Mesenchymal stem cell (in vitro differentiated cells and primary cell): ENCODE results near the gene ADGB.

Experiments
- DNase-seq: peaks from one replicate; pipeline ENCODE4 v3.0.0-alpha.2; 2013
- H2AFZ ChIP-seq: one replicate; pipeline ENCODE4 v1.6.1; 2013; ENCODE audit warnings: low read depth, mild to moderate bottlenecking, control low read depth, inconsistent platforms, low read length, moderate library complexity
- H2AK5ac ChIP-seq: 2 replicates; pipeline ENCODE4 v1.6.1; 2013; ENCODE audit warnings: low read length, moderate library complexity, mild to moderate bottlenecking, inconsistent platforms; ENCODE audit not compliant: severe bottlenecking
- H2BK120ac ChIP-seq: one replicate; pipeline ENCODE4 v1.6.1; 2013; ENCODE audit warnings: low read depth, mild to moderate bottlenecking, inconsistent platforms, low read length, moderate library complexity
- H2BK12ac ChIP-seq, 2 experiments: one replicate each; pipeline ENCODE4 v1.6.1; 2013; ENCODE audit warnings: inconsistent platforms in 2 of 2, low read length in 2 of 2, mild to moderate bottlenecking in 2 of 2, moderate library complexity in 2 of 2, control low read depth in 1 of 2
- H2BK15ac ChIP-seq: one replicate; pipeline ENCODE4 v1.6.1; 2013; ENCODE audit warnings: mild to moderate bottlenecking, low read depth, inconsistent platforms; ENCODE audit not compliant: poor library complexity, severe bottlenecking
- H2BK5ac ChIP-seq: 2 replicates; pipeline ENCODE4 v1.6.1; 2013; ENCODE audit warnings: low read depth, mild to moderate bottlenecking, low read length, control low read depth, inconsistent platforms; ENCODE audit not compliant: poor library complexity, severe bottlenecking
- H3K14ac ChIP-seq, 2 experiments: one replicate each; pipeline ENCODE4 v1.6.1; 2013; ENCODE audit warnings: inconsistent platforms in 2 of 2, low read length in 2 of 2, control low read depth in 1 of 2, mild to moderate bottlenecking in 1 of 2, moderate library complexity in 1 of 2
- H3K18ac ChIP-seq, 2 experiments: one replicate each; pipeline ENCODE4 v1.6.1; 2013; ENCODE audit warnings: inconsistent platforms in 2 of 2, low read length in 2 of 2, control low read depth in 1 of 2, low read depth in 1 of 2, mild to moderate bottlenecking in 1 of 2
- H3K23ac ChIP-seq, 2 experiments: one replicate each; pipeline ENCODE4 v1.6.1; 2013; ENCODE audit warnings: inconsistent platforms in 2 of 2, low read length in 2 of 2, mild to moderate bottlenecking in 2 of 2, moderate library complexity in 2 of 2, control low read depth in 1 of 2
- H3K27ac ChIP-seq: 2 replicates; pipeline ENCODE4 v1.5.1; 2013; ENCODE audit warnings: mild to moderate bottlenecking, moderate library complexity, low read length, control low read depth, inconsistent platforms; ENCODE audit not compliant: poor library complexity, severe bottlenecking
- H3K27me3 ChIP-seq, 2 experiments: 2 replicates each; pipeline versions ENCODE4 v1.6.1 to v1.7.0; 2013; ENCODE audit warnings: low read length in 2 of 2, mild to moderate bottlenecking in 2 of 2, moderate library complexity in 2 of 2, control low read depth in 1 of 2, inconsistent platforms in 1 of 2; ENCODE audit not compliant: control insufficient read depth in 1 of 2, insufficient read depth in 1 of 2
- H3K36me3 ChIP-seq, 2 experiments: 2 replicates each; pipeline versions ENCODE4 v1.6.1 to v1.7.0; 2013; ENCODE audit warnings: low read length in 2 of 2, control low read depth in 1 of 2, inconsistent platforms in 1 of 2, low read depth in 1 of 2, mild to moderate bottlenecking in 1 of 2; ENCODE audit not compliant: insufficient read depth in 2 of 2, control insufficient read depth in 1 of 2
- H3K4ac ChIP-seq, 2 experiments: one replicate each; pipeline ENCODE4 v1.6.1; 2013; ENCODE audit warnings: inconsistent platforms in 2 of 2, low read length in 2 of 2, mild to moderate bottlenecking in 2 of 2, moderate library complexity in 2 of 2, control low read depth in 1 of 2, low read depth in 1 of 2
- H3K4me1 ChIP-seq: 2 replicates; pipeline ENCODE4 v1.6.1; 2013; ENCODE audit warnings: low read depth, low read length, control low read depth; ENCODE audit not compliant: control insufficient read depth, insufficient read depth
- H3K4me2 ChIP-seq: 2 replicates; pipeline ENCODE4 v1.6.1; 2013; ENCODE audit warnings: low read length, mild to moderate bottlenecking, inconsistent platforms; ENCODE audit not compliant: poor library complexity, severe bottlenecking
- H3K4me3 ChIP-seq, 2 experiments: 2 replicates each; pipeline versions ENCODE4 v1.5.1 to v1.7.0; 2013; ENCODE audit warnings: low read length in 2 of 2, mild to moderate bottlenecking in 2 of 2, control low read depth in 1 of 2, low read depth in 1 of 2; ENCODE audit not compliant: insufficient read depth in 1 of 2
- H3K79me1 ChIP-seq: replicated peaks from 2 replicates; pipeline ENCODE4 v1.6.1; 2013; ENCODE audit warnings: mild to moderate bottlenecking, control low read depth, low read length, inconsistent platforms; ENCODE audit not compliant: poor library complexity, severe bottlenecking
- H3K9ac ChIP-seq: 2 replicates; pipeline ENCODE4 v1.7.0; 2013; ENCODE audit warnings: mild to moderate bottlenecking, low read length, moderate library complexity
- H3K9me3 ChIP-seq: 2 replicates; pipeline ENCODE4 v1.7.0; 2013; ENCODE audit warnings: mild to moderate bottlenecking, low read length; ENCODE audit not compliant: control insufficient read depth
- H4K8ac ChIP-seq: one replicate; pipeline ENCODE4 v1.6.1; 2013; ENCODE audit warnings: inconsistent platforms, mild to moderate bottlenecking, low read length, moderate library complexity
- H4K91ac ChIP-seq: one replicate; pipeline ENCODE4 v1.6.1; 2013; ENCODE audit warnings: mild to moderate bottlenecking, low read length, inconsistent platforms
- whole genome bisulfite sequencing: methylation state at CpG from one replicate; pipeline ENCODE4 v1.1.7; 2013; ENCODE audit warnings: mixed read lengths; 5-methylcytosine and 5-hydroxymethylcytosine counted together

Gene ADGB

GRCh38 chr6:146785001-146785585, 186.3 kb downstream of the ADGB start:
- Histone ChIP-seq H3K9me3 (no peaks in the 10 kb centered on the region), H3K27ac (no peak overlapping the region), H3K14ac (no peak overlapping the region), H2AFZ (no peak overlapping the region), H2BK120ac (no peak overlapping the region), H2AK5ac (no peak overlapping the region), H4K8ac (no peak overlapping the region), H3K27me3 (no peaks in the 10 kb centered on the region), H2BK15ac (no peak overlapping the region), H3K4me2 (no peak overlapping the region), H3K4ac (no peak overlapping the region), H2BK5ac (no peak overlapping the region), H3K36me3 (no peaks in the 10 kb centered on the region), H3K79me1 (no peaks in the 10 kb centered on the region), H4K91ac (no peak overlapping the region), H3K23ac (no peak overlapping the region), H3K18ac (no peak overlapping the region), H3K4me3 (no peak overlapping the region), H2BK12ac (no peak overlapping the region), H3K4me1 (no peaks in the 10 kb centered on the region), H3K9ac (no peak overlapping the region)
- peak; percentile 59 for DNase-seq
- whole genome bisulfite sequencing: 47% methylated on average over 5 of the region's 5 CpGs

- no peak overlapping the region for H3K9ac ChIP-seq
- DNase-seq: peak; percentile 44
These were observed 189.2 kb downstream of the ADGB start for GRCh38 chr6:146787876-146788508.

GRCh38 chr6:146790561-146791091, 191.9 kb downstream of the ADGB start:
- H3K4me3 ChIP-seq: no peak overlapping the region
- H3K4ac ChIP-seq: no peak overlapping the region
- no peaks in the 10 kb centered on the region for H3K79me1 ChIP-seq
- DNase-seq: no peak
- no peak overlapping the region for H3K18ac ChIP-seq
- no peak overlapping the region for H2BK5ac ChIP-seq
- H4K8ac ChIP-seq: no peak overlapping the region
- H3K36me3 ChIP-seq: no peaks in the 10 kb centered on the region
- no peak overlapping the region for H4K91ac ChIP-seq
- no peak overlapping the region for H2AK5ac ChIP-seq
- no peak overlapping the region for H3K9ac ChIP-seq
- H3K9me3 ChIP-seq: peaks cover 9% of the 10 kb centered on the region
- no peak overlapping the region for H3K4me2 ChIP-seq
- no peak overlapping the region for H2BK15ac ChIP-seq
- no peak overlapping the region for H3K23ac ChIP-seq
- H3K27me3 ChIP-seq: no peaks in the 10 kb centered on the region
- no peak overlapping the region for H2BK12ac ChIP-seq
- H2BK120ac ChIP-seq: no peak overlapping the region
- no peak overlapping the region for H3K14ac ChIP-seq
- WGBS: 92% methylated on average over 2 of the region's 4 CpGs
- H2AFZ ChIP-seq: no peak overlapping the region
- no peak overlapping the region for H3K27ac ChIP-seq
- no peaks in the 10 kb centered on the region for H3K4me1 ChIP-seq

More at GRCh38 chr6:146787876-146788508, 189.2 kb downstream of the ADGB start:
- peak overlapping the region in 1 of 2 experiments; percentile 15 for H3K4ac ChIP-seq
- H3K27ac ChIP-seq: no peak overlapping the region
- no peak overlapping the region for H3K23ac ChIP-seq
- H3K18ac ChIP-seq: no peak overlapping the region
- no peak overlapping the region for H3K4me2 ChIP-seq
- no peak overlapping the region for H2BK15ac ChIP-seq
- no peaks in the 10 kb centered on the region for H3K36me3 ChIP-seq
- H4K91ac ChIP-seq: no peak overlapping the region
- no peaks in the 10 kb centered on the region for H3K4me1 ChIP-seq
- H2AK5ac ChIP-seq: no peak overlapping the region
- H2BK120ac ChIP-seq: no peak overlapping the region
- H3K9me3 ChIP-seq: peaks cover 8% of the 10 kb centered on the region
- no peak overlapping the region for H3K14ac ChIP-seq
- no peak overlapping the region for H4K8ac ChIP-seq
- H2AFZ ChIP-seq: peak overlapping the region; percentile 89
- 46% methylated on average over 5 of the region's 5 CpGs for WGBS
- H3K27me3 ChIP-seq: no peaks in the 10 kb centered on the region
- H2BK12ac ChIP-seq: no peak overlapping the region
- H2BK5ac ChIP-seq: no peak overlapping the region
- H3K4me3 ChIP-seq: peak overlapping the region in 1 of 2 experiments; percentile 71
- H3K79me1 ChIP-seq: no peaks in the 10 kb centered on the region

- H3K4ac ChIP-seq: no peak overlapping the region
- H3K23ac ChIP-seq: no peak overlapping the region
- no peak overlapping the region for H2BK5ac ChIP-seq
- no peak overlapping the region for H4K91ac ChIP-seq
- peaks cover 19% of the 10 kb centered on the region for H3K9me3 ChIP-seq
- H2BK120ac ChIP-seq: no peak overlapping the region
- H3K27me3 ChIP-seq: no peaks in the 10 kb centered on the region
- DNase-seq: no peak
- no peaks in the 10 kb centered on the region for H3K36me3 ChIP-seq
- H3K79me1 ChIP-seq: no peaks in the 10 kb centered on the region
- H3K4me2 ChIP-seq: no peak overlapping the region
- no peak overlapping the region for H3K18ac ChIP-seq
- H2AK5ac ChIP-seq: no peak overlapping the region
- H4K8ac ChIP-seq: no peak overlapping the region
- H2BK15ac ChIP-seq: no peak overlapping the region
- H3K4me3 ChIP-seq: no peak overlapping the region
- H2AFZ ChIP-seq: no peak overlapping the region
- no peak overlapping the region for H3K9ac ChIP-seq
- WGBS: 69% methylated on average over 2 of the region's 4 CpGs
- no peak overlapping the region for H3K27ac ChIP-seq
- no peak overlapping the region for H2BK12ac ChIP-seq
- H3K4me1 ChIP-seq: no peaks in the 10 kb centered on the region
- no peak overlapping the region for H3K14ac ChIP-seq
These were observed 193.2 kb downstream of the ADGB start for GRCh38 chr6:146791930-146792329.
